ENCODE data around the gene IPMK. TPM values are rescaled to one million over a fixed set of nuclear protein-coding genes. Genes with fewer than 3 reads are reported as not detected.

IPMK gene
- total RNA-seq, 1 experiment from 2014 or later = 10.9 TPM

DNA sequence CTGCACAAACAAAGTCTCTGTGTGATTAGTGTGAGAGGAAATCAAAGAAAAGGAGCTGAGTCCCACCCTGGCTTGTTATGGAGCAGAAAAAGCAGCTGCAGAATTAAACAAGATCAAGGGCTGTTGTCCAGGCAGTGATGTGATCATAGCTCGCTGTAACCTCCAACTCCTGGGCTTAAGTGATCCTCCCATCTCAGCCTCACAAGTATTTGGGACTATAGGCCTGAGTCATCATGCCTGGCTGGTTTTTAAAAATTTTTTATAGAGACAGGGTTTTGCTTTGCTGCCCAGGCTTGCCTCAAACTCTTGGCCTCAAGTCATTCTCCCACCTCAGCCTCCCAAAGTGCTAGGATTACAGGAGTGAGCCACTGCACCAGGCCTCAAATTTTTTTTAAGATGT lies 88.9 kb downstream of the IPMK start (continued):
- TF ChIP-seq, protein P1, sequence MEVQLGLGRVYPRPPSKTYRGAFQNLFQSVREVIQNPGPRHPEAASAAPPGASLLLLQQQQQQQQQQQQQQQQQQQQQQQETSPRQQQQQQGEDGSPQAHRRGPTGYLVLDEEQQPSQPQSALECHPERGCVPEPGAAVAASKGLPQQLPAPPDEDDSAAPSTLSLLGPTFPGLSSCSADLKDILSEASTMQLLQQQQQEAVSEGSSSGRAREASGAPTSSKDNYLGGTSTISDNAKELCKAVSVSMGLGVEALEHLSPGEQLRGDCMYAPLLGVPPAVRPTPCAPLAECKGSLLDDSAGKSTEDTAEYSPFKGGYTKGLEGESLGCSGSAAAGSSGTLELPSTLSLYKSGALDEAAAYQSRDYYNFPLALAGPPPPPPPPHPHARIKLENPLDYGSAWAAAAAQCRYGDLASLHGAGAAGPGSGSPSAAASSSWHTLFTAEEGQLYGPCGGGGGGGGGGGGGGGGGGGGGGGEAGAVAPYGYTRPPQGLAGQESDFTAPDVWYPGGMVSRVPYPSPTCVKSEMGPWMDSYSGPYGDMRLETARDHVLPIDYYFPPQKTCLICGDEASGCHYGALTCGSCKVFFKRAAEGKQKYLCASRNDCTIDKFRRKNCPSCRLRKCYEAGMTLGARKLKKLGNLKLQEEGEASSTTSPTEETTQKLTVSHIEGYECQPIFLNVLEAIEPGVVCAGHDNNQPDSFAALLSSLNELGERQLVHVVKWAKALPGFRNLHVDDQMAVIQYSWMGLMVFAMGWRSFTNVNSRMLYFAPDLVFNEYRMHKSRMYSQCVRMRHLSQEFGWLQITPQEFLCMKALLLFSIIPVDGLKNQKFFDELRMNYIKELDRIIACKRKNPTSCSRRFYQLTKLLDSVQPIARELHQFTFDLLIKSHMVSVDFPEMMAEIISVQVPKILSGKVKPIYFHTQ (CRISPR knock-in tag; IDR thresholded peaks at IDR 0.05) = no peak
- TF ChIP-seq OVOL2 (CRISPR knock-in tag; IDR thresholded peaks at IDR 0.05; ENCODE audit: borderline replicate concordance) = no peak

DNA sequence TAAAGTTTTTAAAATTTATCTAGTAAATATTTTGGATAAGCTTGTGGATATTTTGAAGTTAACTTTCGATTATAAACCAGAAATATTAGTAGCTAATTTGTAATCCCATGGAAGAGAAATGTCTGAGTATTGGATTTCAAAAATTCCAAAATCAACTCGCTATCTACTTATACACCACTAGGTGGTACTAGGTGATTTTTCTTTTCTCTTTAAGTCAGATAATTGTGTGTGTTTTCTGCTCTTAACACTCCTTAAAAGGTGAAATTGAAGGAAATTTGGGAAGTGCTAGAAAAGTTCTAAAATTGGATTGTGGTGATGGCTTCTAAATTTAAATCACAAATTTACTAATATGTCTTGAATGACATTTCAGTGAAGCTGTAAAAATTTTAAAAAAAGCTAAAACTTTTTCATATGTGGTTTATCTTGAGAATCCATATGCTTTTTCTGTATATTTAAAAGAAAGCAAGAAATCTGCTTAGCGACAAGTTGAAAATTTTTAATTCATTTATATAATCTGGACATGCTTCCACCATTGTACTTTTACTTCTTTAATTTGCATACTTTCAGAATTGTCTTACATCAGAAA lies 90.2 kb downstream of the IPMK start:
- Mint-ChIP-seq H3K27me3 (ENCODE audit: low read depth) (no peaks in the 10 kb centered on the region; the same call in 1 of the 2 replicates), H3K4me3 (no peak overlapping the region)

DNA sequence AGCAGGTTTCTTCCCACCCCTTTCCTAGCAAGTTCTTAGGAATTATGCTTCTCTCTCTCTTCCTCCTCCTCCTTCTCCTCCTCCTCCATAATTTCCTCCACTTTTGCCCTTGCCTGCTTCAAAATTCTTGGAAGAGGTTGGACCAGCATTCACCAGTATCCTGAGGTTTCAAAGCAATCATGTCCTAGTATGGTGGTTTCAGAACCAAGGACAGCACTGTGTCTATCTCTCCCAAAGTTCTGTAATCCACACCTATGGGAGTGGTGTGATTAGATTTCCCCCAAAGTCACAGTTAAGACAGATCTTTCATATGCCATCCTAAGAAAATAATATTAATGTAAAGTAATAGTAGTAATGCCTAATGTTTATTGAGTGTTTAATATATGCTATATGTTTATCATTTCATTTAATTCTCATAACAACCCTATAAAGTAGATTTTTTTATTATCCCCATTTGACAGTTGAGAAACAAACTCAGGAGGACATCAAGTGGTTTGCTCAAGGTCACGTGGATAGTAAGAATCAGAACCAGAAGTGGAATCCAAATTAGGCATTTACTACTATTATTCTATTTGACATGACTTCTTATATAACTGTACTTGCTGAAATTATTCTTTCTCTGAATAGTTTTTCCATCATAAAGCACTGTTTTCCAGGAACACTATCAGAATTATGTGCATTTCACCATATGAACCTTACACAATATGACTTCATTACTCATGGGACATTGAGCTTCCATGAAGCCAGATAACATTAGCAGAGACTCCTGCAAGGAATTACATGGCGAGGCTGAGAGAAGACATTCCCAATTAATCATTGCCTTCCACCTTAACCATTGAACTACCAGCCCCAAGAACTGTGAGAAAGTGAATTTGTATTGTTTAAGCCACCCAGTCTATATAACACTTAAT lies 91.4 kb downstream of the IPMK start:
- ATAC-seq = peak; percentile 79
- POLR2A ChIA-PET = no interaction called here
- TF ChIP-seq ZNF138 (CRISPR knock-in tag; conservative IDR thresholded peaks at IDR 0.05) = no peak
- TF ChIP-seq, protein P2, sequence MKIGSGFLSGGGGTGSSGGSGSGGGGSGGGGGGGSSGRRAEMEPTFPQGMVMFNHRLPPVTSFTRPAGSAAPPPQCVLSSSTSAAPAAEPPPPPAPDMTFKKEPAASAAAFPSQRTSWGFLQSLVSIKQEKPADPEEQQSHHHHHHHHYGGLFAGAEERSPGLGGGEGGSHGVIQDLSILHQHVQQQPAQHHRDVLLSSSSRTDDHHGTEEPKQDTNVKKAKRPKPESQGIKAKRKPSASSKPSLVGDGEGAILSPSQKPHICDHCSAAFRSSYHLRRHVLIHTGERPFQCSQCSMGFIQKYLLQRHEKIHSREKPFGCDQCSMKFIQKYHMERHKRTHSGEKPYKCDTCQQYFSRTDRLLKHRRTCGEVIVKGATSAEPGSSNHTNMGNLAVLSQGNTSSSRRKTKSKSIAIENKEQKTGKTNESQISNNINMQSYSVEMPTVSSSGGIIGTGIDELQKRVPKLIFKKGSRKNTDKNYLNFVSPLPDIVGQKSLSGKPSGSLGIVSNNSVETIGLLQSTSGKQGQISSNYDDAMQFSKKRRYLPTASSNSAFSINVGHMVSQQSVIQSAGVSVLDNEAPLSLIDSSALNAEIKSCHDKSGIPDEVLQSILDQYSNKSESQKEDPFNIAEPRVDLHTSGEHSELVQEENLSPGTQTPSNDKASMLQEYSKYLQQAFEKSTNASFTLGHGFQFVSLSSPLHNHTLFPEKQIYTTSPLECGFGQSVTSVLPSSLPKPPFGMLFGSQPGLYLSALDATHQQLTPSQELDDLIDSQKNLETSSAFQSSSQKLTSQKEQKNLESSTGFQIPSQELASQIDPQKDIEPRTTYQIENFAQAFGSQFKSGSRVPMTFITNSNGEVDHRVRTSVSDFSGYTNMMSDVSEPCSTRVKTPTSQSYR (CRISPR knock-in tag; IDR thresholded peaks at IDR 0.05) = no peak
- TF ChIP-seq, protein P3, sequence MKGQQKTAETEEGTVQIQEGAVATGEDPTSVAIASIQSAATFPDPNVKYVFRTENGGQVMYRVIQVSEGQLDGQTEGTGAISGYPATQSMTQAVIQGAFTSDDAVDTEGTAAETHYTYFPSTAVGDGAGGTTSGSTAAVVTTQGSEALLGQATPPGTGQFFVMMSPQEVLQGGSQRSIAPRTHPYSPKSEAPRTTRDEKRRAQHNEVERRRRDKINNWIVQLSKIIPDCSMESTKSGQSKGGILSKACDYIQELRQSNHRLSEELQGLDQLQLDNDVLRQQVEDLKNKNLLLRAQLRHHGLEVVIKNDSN (CRISPR knock-in tag; IDR thresholded peaks at IDR 0.05) = no peak

More for the DNA sequence above, 90.2 kb downstream of the IPMK start:
- H3K9me3 Mint-ChIP-seq = no peaks in the 10 kb centered on the region
- TF ChIP-seq, protein P4, sequence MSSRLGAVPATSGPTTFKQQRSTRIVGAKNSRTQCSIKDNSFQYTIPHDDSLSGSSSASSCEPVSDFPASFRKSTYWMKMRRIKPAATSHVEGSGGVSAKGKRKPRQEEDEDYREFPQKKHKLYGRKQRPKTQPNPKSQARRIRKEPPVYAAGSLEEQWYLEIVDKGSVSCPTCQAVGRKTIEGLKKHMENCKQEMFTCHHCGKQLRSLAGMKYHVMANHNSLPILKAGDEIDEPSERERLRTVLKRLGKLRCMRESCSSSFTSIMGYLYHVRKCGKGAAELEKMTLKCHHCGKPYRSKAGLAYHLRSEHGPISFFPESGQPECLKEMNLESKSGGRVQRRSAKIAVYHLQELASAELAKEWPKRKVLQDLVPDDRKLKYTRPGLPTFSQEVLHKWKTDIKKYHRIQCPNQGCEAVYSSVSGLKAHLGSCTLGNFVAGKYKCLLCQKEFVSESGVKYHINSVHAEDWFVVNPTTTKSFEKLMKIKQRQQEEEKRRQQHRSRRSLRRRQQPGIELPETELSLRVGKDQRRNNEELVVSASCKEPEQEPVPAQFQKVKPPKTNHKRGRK (CRISPR knock-in tag; IDR thresholded peaks at IDR 0.05; ENCODE audit: borderline replicate concordance) = no peak
- no peak for TF ChIP-seq CREB1 (CRISPR knock-in tag; IDR thresholded peaks at IDR 0.05)
- TF ChIP-seq ZNF232 (CRISPR knock-in tag; IDR thresholded peaks at IDR 0.05) = no peak
- TF ChIP-seq, protein P5, sequence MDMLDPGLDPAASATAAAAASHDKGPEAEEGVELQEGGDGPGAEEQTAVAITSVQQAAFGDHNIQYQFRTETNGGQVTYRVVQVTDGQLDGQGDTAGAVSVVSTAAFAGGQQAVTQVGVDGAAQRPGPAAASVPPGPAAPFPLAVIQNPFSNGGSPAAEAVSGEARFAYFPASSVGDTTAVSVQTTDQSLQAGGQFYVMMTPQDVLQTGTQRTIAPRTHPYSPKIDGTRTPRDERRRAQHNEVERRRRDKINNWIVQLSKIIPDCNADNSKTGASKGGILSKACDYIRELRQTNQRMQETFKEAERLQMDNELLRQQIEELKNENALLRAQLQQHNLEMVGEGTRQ (CRISPR knock-in tag; IDR thresholded peaks at IDR 0.05) = no peak
- TF ChIP-seq, protein P6, sequence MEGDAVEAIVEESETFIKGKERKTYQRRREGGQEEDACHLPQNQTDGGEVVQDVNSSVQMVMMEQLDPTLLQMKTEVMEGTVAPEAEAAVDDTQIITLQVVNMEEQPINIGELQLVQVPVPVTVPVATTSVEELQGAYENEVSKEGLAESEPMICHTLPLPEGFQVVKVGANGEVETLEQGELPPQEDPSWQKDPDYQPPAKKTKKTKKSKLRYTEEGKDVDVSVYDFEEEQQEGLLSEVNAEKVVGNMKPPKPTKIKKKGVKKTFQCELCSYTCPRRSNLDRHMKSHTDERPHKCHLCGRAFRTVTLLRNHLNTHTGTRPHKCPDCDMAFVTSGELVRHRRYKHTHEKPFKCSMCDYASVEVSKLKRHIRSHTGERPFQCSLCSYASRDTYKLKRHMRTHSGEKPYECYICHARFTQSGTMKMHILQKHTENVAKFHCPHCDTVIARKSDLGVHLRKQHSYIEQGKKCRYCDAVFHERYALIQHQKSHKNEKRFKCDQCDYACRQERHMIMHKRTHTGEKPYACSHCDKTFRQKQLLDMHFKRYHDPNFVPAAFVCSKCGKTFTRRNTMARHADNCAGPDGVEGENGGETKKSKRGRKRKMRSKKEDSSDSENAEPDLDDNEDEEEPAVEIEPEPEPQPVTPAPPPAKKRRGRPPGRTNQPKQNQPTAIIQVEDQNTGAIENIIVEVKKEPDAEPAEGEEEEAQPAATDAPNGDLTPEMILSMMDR (IDR thresholded peaks at IDR 0.05) = 0 out of 2 replicates have a peak, but pooled peaks have one; percentile 14
- TF ChIP-seq, protein P7, sequence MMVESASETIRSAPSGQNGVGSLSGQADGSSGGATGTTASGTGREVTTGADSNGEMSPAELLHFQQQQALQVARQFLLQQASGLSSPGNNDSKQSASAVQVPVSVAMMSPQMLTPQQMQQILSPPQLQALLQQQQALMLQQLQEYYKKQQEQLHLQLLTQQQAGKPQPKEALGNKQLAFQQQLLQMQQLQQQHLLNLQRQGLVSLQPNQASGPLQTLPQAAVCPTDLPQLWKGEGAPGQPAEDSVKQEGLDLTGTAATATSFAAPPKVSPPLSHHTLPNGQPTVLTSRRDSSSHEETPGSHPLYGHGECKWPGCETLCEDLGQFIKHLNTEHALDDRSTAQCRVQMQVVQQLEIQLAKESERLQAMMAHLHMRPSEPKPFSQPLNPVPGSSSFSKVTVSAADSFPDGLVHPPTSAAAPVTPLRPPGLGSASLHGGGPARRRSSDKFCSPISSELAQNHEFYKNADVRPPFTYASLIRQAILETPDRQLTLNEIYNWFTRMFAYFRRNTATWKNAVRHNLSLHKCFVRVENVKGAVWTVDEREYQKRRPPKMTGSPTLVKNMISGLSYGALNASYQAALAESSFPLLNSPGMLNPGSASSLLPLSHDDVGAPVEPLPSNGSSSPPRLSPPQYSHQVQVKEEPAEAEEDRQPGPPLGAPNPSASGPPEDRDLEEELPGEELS (CRISPR knock-in tag; IDR thresholded peaks at IDR 0.05) = no peak
- no peaks in the 10 kb centered on the region for H3K4me1 Mint-ChIP-seq
- ATAC-seq (no peak; the same call in 1 of the 2 replicates), DNase-seq (ENCODE audit: low spot score) (no peak)
- POLR2A ChIA-PET = no interaction called here
- no peaks in the 10 kb centered on the region for H3K36me3 Mint-ChIP-seq
- CTCF ChIA-PET = interaction anchor here (0.6 to 2.6 kb wide), 4 partner anchors 91 to 207 kb away, joined by 3 to 20 read pairs (median 7); partner anchors contain the start of genes CISD1 and TFAM
- H3K27ac Mint-ChIP-seq = no peak overlapping the region

More for the DNA sequence above, 91.4 kb downstream of the IPMK start:
- Mint-ChIP-seq H3K4me3 (no peak overlapping the region), H3K9me3 (no peaks in the 10 kb centered on the region), H3K27me3 (ENCODE audit: low read depth) (no peaks in the 10 kb centered on the region; the same call in 1 of the 2 replicates), H3K27ac (no peak overlapping the region), H3K36me3 (no peaks in the 10 kb centered on the region), H3K4me1 (no peaks in the 10 kb centered on the region)
- CTCF ChIA-PET = interaction anchor here (2.6 kb wide), 1 partner anchor 124 kb away, joined by 6 read pairs; no protein-coding TSS in a partner anchor
- no peak for DNase-seq (ENCODE audit: low spot score)

Measured in WTC11 (cell line).